GM18909 (cell line): Measurements from ENCODE around the gene SAMD8.
A peak's percentile ranks its signal among the peaks of the same experiment; 100 is the strongest.

ENCODE experiments used
- ATAC-seq: cut with Tn5 transposase; IDR thresholded peaks from one replicate; pipeline ENCODE4 v1.9.1; 2021; ENCODE audit warnings: mild to moderate bottlenecking; ENCODE audit not compliant: unreplicated experiment, poor library complexity

Gene SAMD8

GRCh38 chr10:75111365-75111906, at the start of gene SAMD8:
SAMD8 (plus strand) TSS chr10:75111656; CDS start chr10:75150529, 38,873 bp downstream.
- peak; percentile 86 for ATAC-seq

- ATAC-seq: no peak
Observed at GRCh38 chr10:75061709-75062505, 49.5 kb upstream of the SAMD8 start.

- ATAC-seq: no peak
Observed at GRCh38 chr10:75062506-75063299, 48.8 kb upstream of the SAMD8 start.

DNA sequence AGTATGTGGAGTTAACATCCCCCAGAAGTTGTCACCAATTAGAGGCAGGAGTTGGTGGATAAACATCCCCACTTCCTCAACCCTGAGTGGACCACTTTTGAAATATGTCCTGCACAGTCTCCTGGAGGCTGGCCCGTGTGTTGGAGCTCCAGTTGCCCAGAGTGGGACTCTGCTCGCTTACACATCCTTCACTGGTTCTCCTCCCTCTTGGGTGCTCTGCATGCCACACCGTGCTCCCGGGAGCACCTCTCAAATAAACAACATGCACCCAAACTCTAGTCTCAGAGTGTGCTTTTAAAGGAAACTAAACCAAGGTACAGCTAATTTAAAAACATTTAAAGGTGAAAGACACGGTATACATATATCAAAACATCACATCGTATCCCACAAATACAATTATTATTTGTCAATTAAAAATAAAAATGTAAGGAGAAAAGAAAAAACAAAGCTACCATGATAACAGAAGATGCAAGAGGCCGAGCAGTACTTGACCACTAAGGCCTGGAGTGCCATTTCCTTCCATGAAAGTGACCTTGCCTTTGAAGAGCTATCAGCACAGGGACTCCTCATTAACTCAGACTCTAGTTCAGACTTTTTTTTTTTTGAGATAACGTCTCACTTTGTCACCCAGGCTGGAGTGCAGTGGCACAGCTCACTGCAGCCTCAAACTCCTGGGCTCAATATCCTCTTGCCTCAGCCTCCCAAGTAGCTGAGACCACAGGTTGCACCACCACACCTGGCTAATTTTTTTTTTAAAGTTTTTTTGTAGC, 47.8 kb upstream of the SAMD8 start:
- no peak for ATAC-seq

DNA sequence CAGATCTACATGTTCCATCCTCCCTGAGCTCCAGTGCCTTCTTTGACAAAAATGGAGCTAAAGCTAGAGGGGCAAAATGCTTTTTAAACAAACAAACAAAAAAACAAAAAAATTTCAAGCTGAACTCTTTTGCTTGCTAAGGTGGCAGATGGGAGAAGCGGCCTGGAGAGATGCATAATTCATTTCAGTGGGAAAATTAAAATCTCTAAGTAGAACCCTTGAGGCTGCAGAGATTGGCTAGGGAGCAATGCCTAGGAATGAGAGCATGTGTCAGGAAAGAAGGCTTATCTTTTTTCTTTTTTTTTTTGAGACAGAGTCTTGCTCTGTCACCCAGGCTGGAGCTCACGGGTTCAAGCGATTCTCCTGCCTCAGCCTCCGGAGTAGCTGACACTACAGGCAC, 46.4 kb upstream of the SAMD8 start:
- no peak for ATAC-seq

- no peak for ATAC-seq
Observed at GRCh38 chr10:75066271-75066670, 45.2 kb upstream of the SAMD8 start.

DNA sequence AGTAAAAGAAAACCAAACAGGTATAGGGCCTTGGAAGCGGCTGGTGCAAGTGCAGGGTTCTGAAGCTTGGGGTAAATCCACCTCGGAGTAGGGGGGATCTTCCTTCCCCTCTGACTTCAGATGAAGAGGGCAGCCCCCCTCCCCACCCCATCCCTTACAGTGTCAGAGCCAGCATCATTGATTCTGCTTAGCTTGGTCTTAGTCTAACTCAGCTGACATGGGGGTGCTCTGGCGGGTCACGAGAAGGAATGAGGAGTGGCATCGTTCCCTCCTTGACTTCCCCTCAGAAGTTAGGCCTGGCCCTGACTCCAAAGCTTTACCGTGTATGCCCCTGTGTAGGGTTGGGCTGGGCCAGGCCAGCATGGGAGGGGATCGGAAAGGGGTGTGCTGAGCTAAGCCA, 44.2 kb upstream of the SAMD8 start:
- no peak for ATAC-seq

DNA sequence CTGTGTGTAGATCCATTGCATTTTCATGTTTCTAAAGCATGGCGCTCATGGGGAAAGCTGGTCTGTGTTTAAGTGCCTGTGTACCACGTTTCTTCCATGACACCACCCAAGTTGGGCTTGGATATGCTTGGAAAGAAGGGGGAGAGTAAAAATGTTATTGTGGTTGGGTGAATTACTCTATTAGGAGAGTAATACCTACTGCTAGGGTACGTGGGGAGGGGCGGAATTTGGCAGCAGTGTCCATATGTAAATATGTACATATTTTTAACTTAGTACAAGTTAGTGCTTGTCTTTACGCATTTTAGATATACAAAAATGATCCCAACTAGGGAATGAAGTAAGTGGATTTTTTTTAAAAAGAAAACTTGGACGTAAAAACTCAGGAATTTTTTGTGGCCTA, 42.9 kb upstream of the SAMD8 start:
- no peak for ATAC-seq

GRCh38 chr10:75070476-75070875, 41.0 kb upstream of the SAMD8 start:
- ATAC-seq: no peak

DNA sequence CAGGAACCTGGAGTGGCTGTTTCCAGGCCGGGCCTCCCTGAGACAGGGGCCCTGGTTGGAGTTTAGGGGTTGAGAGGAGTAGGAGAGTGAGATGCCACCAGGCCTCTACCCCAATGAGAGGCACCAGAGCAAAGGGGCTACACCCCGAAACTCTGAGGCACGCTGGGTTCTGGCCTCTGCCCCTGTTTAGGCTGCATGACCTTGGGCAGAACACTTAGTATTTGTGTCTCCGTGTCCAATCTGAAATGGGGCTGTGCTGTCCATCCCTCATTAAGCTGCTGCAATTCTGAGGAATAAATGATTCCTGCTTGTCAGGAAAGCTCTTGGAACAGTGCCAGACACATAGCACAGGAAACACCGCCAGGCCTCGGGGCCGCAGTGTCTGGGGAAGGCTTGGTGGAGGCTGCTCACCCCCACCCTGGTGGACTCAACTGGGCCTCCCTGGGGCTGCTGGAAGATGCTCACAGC, 40.5 kb upstream of the SAMD8 start:
- ATAC-seq: no peak

- no peak for ATAC-seq
Observed at GRCh38 chr10:75071756-75072155, 39.7 kb upstream of the SAMD8 start.

GRCh38 chr10:75072727-75073126, 38.7 kb upstream of the SAMD8 start:
- ATAC-seq: no peak

- no peak for ATAC-seq
Observed at GRCh38 chr10:75073442-75073841, 38.0 kb upstream of the SAMD8 start.

DNA sequence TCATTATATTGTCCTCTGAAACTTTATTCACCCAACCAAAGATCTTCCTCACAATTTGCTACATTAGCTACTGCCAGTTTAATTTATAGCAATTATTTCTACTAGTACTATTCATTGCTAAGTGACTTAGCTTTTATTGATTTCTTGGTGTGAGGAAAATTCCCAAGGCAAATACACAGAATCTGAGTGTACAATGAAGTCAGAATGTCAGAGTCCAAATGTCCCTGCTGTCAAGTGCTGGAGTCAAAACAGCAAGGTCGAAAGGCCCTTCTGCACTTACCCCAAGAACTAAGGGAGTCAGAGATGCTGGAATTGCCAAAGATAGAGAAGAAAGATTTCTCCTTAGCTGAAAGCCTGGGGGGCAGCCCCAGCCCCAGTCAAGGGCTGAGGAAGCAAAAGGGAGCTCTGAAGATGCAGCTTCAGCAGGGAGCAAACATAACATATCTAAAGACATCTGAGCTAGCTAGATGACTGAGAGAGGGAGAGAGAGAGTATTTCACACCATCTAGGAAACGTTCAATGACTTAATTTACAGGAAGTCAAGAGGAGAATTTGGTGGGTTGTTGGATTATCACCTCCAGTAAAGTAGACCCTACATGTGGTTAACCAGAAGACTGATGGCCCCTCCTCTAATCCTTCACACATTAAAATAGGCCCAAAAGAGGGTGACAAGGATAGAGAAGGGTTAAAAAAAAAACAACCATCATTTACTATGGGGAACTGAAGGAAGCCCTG, 36.6 kb upstream of the SAMD8 start:
- ATAC-seq: no peak

GRCh38 chr10:75076348-75076747, 35.1 kb upstream of the SAMD8 start:
- no peak for ATAC-seq

DNA sequence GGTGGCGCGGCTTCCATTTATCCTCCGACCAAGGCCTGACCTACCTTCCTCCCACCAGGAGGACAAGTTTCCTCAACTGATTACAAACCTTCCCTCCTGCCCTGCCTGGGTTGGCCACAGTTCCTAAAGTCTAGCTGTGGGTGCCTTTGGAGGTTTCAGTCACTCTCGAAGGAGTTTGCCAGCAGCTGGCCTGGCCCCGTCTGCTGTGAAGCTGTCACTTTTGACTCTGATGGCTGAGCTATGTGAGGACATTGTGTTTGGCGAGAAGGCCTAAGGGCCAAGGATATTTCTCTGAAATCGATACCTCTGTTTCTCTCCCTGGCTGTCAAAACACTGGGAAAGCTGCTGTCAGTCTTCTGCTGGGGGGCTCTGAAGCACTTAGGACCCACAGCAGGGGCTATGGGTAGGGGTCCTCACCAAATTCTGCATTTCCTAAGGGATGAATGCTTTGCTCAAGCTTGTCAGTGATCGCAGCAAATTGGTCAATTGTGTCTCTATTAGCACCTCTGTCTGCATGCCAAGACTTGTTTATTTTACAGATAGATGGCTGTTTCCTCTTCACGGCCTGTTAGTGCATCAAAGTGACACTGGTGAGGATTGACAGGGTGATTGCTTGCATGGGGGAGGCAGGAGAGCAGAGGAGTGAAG, 31.9 kb upstream of the SAMD8 start:
- no peak for ATAC-seq

- ATAC-seq: no peak
Observed at GRCh38 chr10:75080554-75080953, 30.9 kb upstream of the SAMD8 start.

GRCh38 chr10:75081379-75081778, 30.1 kb upstream of the SAMD8 start:
- no peak for ATAC-seq
